Spinal cord (tissue), 10 donors: ENCODE measurements around the gene TXN. TPM values are rescaled to one million over a fixed set of nuclear protein-coding genes. Genes with fewer than 3 reads are reported as not detected.
"Not testable (repeated sequence)": the region's sequence is repeated elsewhere in the genome, so short reads cannot be mapped to it uniquely, and the experiment has no call there.

Source experiments
- DNase-seq, 6 donors: peaks; one replicate each; pipeline versions ENCODE4 v3.0.0 to v3.0.0-alpha.2; 2013 to 2015; ENCODE audit warnings: low spot score in 6 of 6, low read depth in 4 of 6
- H3K27ac ChIP-seq: one replicate; pipeline ENCODE4 v1.5.1; 2013; ENCODE audit warnings: low read depth, low read length, control low read depth
- H3K27me3 ChIP-seq: one replicate; pipeline ENCODE4 v1.6.1; 2013; ENCODE audit warnings: low read length; ENCODE audit not compliant: control insufficient read depth, insufficient read depth
- H3K36me3 ChIP-seq: one replicate; pipeline ENCODE4 v1.6.1; 2013; ENCODE audit warnings: low read length; ENCODE audit not compliant: control insufficient read depth, insufficient read depth
- H3K4me1 ChIP-seq: one replicate; pipeline ENCODE4 v1.6.1; 2013; ENCODE audit warnings: low read length; ENCODE audit not compliant: control insufficient read depth, insufficient read depth
- H3K4me3 ChIP-seq: one replicate; pipeline ENCODE4 v1.5.1; 2013; ENCODE audit warnings: low read depth, low read length, control low read depth
- H3K9me3 ChIP-seq: one replicate; pipeline ENCODE4 v1.6.1; 2013; ENCODE audit warnings: low read length; ENCODE audit not compliant: control insufficient read depth, insufficient read depth
- WGBS: methylation state at CpG from one replicate; pipeline ENCODE4 v1.1.5; 2013; ENCODE audit warnings: missing lambda C conversion rate; ENCODE audit not compliant: insufficient coverage; 5-methylcytosine and 5-hydroxymethylcytosine counted together
- polyA plus RNA-seq, 2 donors: library from polyadenylated mRNA; unstranded; fragments of 120-200 nt; gene quantifications; one replicate each; pipeline ENCODE4 v1.2.1, GENCODE V29; 2013; ENCODE audit not compliant: insufficient read length in 2 of 2
- total RNA-seq, 2 donors: library from RNA; depleted of rRNA in 1 of 2; stranded (reverse); fragments of 120-200 nt in 1 of 2; fragments of >200 nt in 1 of 2; gene quantifications; one replicate each; pipeline versions ENCODE4 v1.2.3 to v1.2.4, GENCODE V29; 2013 to 2014
- donor health status: healthy.

TXN gene
- total and polyA plus RNA-seq, 4 donors, result 127 to 214 (median 187) TPM

DNA sequence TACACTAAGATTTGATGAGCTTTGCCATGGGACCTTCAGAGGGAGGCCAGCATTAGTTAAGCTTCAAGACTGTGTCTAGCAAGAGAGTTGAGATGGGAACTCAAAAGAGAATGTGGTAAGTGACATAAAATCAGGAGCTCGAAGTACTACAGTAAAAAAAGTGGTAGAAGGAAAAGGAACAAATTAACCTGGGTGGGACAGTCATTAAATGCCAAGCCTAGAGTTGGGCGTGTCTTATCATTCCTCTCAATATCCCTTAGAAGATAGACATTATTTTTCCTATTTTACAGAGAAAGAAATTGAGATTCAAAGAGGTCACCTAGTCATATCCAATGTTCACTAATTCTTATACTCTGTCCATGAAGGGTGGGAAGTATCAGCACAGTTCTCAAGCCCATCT lies 3.3 kb upstream of the TXN start:
- H3K36me3 ChIP-seq, result no peaks in the 10 kb centered on the region
- H3K9me3 ChIP-seq, result peaks cover under 1% of the 10 kb centered on the region
- peaks cover 18% of the 10 kb centered on the region for H3K4me1 ChIP-seq
- H3K27me3 ChIP-seq, result no peaks in the 10 kb centered on the region
- DNase-seq, result no peak
- H3K27ac ChIP-seq, result no peak overlapping the region
- H3K4me3 ChIP-seq, result no peak overlapping the region
- WGBS, result no CpG with 5 or more reads among the region's 2 CpGs

GRCh38 chr9:110258690-110259091 lies 2.4 kb upstream of the TXN start:
- WGBS, result 100% methylated on average over 2 of the region's 3 CpGs
- Histone ChIP-seq H3K27ac (no peak overlapping the region), H3K4me3 (no peak overlapping the region), H3K9me3 (no peaks in the 10 kb centered on the region), H3K4me1 (peaks cover 23% of the 10 kb centered on the region), H3K27me3 (no peaks in the 10 kb centered on the region), H3K36me3 (no peaks in the 10 kb centered on the region)
- DNase-seq, result no peak

GRCh38 chr9:110257956-110258355 lies 1.6 kb upstream of the TXN start:
- Histone ChIP-seq H3K27me3 (no peaks in the 10 kb centered on the region), H3K4me3 (no peak overlapping the region), H3K9me3 (no peaks in the 10 kb centered on the region), H3K27ac (peak overlapping the region; percentile 16), H3K4me1 (peaks cover 23% of the 10 kb centered on the region), H3K36me3 (no peaks in the 10 kb centered on the region)
- no peak for DNase-seq
- WGBS, result no CpG with 5 or more reads among the region's 1 CpG

DNA sequence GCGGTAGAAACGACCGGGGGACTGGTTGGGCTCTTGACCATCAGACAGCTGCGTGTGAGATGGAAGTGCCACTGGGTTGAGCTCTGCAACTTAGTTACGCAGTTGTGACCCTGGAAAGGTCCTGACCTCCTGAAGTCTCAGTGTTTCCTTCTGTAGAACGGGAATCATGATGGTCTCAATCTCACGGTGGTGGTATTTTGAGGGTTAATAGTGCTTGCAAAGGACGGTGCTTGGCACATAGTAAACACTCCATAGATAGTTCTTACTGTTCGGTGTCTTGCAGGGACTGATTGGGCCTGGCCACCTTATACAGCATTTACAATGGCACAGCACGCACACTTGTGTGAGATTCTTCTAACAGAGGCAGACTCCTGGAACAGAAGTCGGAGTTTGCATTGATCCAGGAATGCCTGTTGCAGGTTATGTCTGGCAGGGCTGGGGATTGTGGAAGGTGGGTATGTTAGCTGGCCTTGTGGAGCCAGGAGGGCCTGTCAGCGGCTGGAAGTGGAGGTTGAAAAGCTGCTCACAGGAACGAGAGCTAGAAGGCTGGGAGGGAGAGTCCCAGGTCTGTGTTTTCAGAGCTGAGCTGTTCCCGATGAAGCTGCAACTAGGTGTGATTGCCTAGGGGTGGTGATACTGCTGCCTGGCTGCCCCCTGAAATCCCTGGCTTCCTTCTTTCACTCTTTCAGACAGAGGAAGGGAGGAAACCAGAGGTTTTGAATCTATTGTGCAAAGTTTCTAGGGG lies 962 bp upstream of the TXN start:
- Histone ChIP-seq H3K4me1 (peaks cover 23% of the 10 kb centered on the region), H3K4me3 (peak overlapping the region; percentile 88), H3K27ac (peak overlapping the region; percentile 81), H3K9me3 (no peaks in the 10 kb centered on the region), H3K27me3 (no peaks in the 10 kb centered on the region), H3K36me3 (no peaks in the 10 kb centered on the region)
- peak in 2 of 6 donors; percentile 1 to 20 for DNase-seq
- WGBS, result 10% methylated on average over 10 of the region's 14 CpGs

- under 1% methylated on average over 81 of the region's 81 CpGs for WGBS
- DNase-seq, result peak in 4 of 6 donors; percentile 20 to 57 (median 38)
- Histone ChIP-seq H3K4me3 (peak overlapping the region; percentile 88), H3K27me3 (no peaks in the 10 kb centered on the region), H3K27ac (peak overlapping the region; percentile 81), H3K4me1 (peaks cover 23% of the 10 kb centered on the region), H3K36me3 (no peaks in the 10 kb centered on the region), H3K9me3 (no peaks in the 10 kb centered on the region)
These were observed 586 bp downstream of the TXN start for GRCh38 chr9:110255463-110256379.

DNA sequence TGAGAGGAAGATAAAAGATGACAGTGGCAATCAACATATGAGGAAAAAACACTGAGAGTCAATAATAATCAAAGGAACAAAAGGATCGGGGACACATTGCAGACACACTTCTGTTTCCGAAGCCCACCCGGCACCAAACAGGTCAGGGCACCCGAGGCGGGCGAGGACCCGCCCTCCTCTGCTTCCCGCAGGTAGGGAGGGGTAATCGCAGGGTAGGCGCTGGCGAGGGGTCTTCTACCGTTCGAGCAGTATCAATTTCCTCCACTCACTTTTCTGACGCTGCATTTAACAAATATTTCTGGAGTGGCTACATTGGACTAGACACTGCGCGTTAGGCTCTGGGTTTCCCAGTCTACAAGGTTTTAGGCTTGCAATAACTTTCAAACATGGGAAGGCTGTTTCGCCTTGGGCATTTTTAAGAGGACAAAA lies 1.3 kb downstream of the TXN start:
- 16% methylated on average over 13 of the region's 17 CpGs for WGBS

GRCh38 chr9:110254500-110254899 lies 1.8 kb downstream of the TXN start:
- Histone ChIP-seq H3K4me3 (peak overlapping the region; percentile 88), H3K27ac (no peak overlapping the region)
- WGBS, result no CpG with 5 or more reads among the region's 2 CpGs

More for the DNA sequence above, 1.3 kb downstream of the TXN start:
- peak in 4 of 6 donors; percentile 5 to 64 (median 26) for DNase-seq
- Histone ChIP-seq H3K27ac (peak overlapping the region; percentile 81), H3K9me3 (no peaks in the 10 kb centered on the region), H3K4me1 (peaks cover 23% of the 10 kb centered on the region), H3K36me3 (no peaks in the 10 kb centered on the region), H3K27me3 (no peaks in the 10 kb centered on the region), H3K4me3 (peak overlapping the region; percentile 88)

DNA sequence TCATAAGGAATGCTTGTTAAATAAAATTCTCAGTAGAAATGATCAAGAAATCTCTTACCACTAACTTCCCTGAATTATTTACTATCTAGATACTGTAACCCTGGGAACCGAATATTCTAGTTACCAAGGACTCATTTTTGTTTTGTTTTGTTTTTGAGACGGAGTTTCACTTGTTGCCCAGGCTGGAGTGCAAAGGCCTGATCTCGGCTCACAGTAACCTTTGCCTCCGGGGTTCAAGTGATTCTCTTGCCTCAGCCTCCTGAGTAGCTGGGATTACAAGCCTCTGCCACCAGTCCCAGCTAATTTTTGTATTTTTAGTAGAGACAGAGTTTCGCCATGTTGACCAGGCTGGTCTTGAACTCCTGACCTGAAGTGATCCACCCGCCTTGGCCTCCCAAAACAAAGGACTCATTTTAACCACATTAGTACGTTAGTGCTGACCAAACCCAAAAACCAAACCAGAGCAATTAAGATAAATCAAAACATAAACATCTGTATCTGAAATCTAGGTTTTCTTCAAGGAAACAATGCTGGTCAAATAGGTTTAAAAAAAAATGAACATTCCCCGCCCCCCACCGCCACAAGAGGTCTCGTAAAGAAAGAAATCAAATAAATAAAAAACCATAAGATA lies 3.7 kb downstream of the TXN start:
- DNase-seq, result no peak
- Histone ChIP-seq H3K4me3 (no peak overlapping the region), H3K9me3 (no peaks in the 10 kb centered on the region), H3K4me1 (peaks cover 22% of the 10 kb centered on the region), H3K27ac (no peak overlapping the region), H3K27me3 (no peaks in the 10 kb centered on the region), H3K36me3 (peaks cover 5% of the 10 kb centered on the region)
- WGBS, result 60% methylated on average over 1 of the region's 10 CpGs

More at GRCh38 chr9:110254500-110254899, 1.8 kb downstream of the TXN start:
- Histone ChIP-seq H3K9me3 (no peaks in the 10 kb centered on the region), H3K36me3 (peaks cover 4% of the 10 kb centered on the region), H3K27me3 (no peaks in the 10 kb centered on the region), H3K4me1 (peaks cover 23% of the 10 kb centered on the region)
- DNase-seq, result no peak

- not testable (repeated sequence) for H3K27me3 ChIP-seq, H3K27ac ChIP-seq, H3K9me3 ChIP-seq, H3K4me3 ChIP-seq, H3K36me3 ChIP-seq, DNase-seq
- H3K4me1 ChIP-seq, result peaks cover 14% of the 10 kb centered on the region
- WGBS, result 100% methylated on average over 2 of the region's 5 CpGs
These were observed 4.5 kb downstream of the TXN start for GRCh38 chr9:110251770-110252169.
